RWPE2 (cell line): ENCODE data around the gene CHRM4.

Experiments used
- ATAC-seq: fragments of 200-7000 bp; cut with Tn5 transposase; 3 replicates; pipeline ENCODE4 v1.9.1; 2021; ENCODE audit warnings: low read depth
- DNase-seq: peaks from one replicate; pipeline ENCODE4 v3.0.0-alpha.2; 2020; ENCODE audit warnings: low spot score
- H3K27ac ChIP-seq: fragments of 450-650 bp; 2 replicates; pipeline ENCODE4 v1.5.1; 2017; ENCODE audit warnings: mild to moderate bottlenecking; ENCODE audit not compliant: poor library complexity, severe bottlenecking
- H3K27me3 ChIP-seq: fragments of 250-450 bp; sonication (Bioruptor Pico); 2 replicates; pipeline ENCODE4 v1.5.1; 2021; ENCODE audit warnings: mild to moderate bottlenecking, moderate library complexity; ENCODE audit not compliant: insufficient read depth, poor library complexity, severe bottlenecking
- H3K36me3 ChIP-seq: fragments of 250-450 bp; sonication (Bioruptor Pico); 2 replicates; pipeline ENCODE4 v1.5.1; 2020; ENCODE audit warnings: low read depth, mild to moderate bottlenecking, moderate library complexity
- H3K4me1 ChIP-seq: fragments of 250-450 bp; sonication (Bioruptor Pico); 2 replicates; pipeline ENCODE4 v1.5.1; 2021; ENCODE audit warnings: mild to moderate bottlenecking, moderate library complexity; ENCODE audit not compliant: insufficient read depth, poor library complexity, severe bottlenecking
- H3K4me3 ChIP-seq: fragments of 250-450 bp; sonication (Bioruptor Pico); 2 replicates; pipeline ENCODE4 v1.5.1; 2021; ENCODE audit warnings: mild to moderate bottlenecking, moderate library complexity; ENCODE audit not compliant: severe bottlenecking
- H3K9me3 ChIP-seq: fragments of 250-450 bp; sonication (Bioruptor Pico); 2 replicates; pipeline ENCODE4 v1.5.1; 2021; ENCODE audit warnings: mild to moderate bottlenecking, moderate library complexity; ENCODE audit not compliant: severe bottlenecking
- TF ChIP-seq, protein P1 (sequence below): fragments of 450-650 bp; IDR thresholded peaks from one replicate; pipeline ENCODE4 v1.5.1; 2017; ENCODE audit warnings: mild to moderate bottlenecking, moderate library complexity; ENCODE audit not compliant: poor library complexity, severe bottlenecking

CHRM4 gene

GRCh38 chr11:46386005-46386578 lies 5.5 kb downstream of the CHRM4 start:
- no peak for ATAC-seq
- H3K27me3 ChIP-seq, result peaks cover 29% of the 10 kb centered on the region
- H3K4me3 ChIP-seq, result no peak overlapping the region
- H3K27ac ChIP-seq, result no peak overlapping the region
- DNase-seq, result no peak
- 0 out of 2 replicates have a peak, but pooled peaks cover 7% of the 10 kb centered on the region for H3K36me3 ChIP-seq
- H3K4me1 ChIP-seq, result no peaks in the 10 kb centered on the region
- TF ChIP-seq, protein P1, sequence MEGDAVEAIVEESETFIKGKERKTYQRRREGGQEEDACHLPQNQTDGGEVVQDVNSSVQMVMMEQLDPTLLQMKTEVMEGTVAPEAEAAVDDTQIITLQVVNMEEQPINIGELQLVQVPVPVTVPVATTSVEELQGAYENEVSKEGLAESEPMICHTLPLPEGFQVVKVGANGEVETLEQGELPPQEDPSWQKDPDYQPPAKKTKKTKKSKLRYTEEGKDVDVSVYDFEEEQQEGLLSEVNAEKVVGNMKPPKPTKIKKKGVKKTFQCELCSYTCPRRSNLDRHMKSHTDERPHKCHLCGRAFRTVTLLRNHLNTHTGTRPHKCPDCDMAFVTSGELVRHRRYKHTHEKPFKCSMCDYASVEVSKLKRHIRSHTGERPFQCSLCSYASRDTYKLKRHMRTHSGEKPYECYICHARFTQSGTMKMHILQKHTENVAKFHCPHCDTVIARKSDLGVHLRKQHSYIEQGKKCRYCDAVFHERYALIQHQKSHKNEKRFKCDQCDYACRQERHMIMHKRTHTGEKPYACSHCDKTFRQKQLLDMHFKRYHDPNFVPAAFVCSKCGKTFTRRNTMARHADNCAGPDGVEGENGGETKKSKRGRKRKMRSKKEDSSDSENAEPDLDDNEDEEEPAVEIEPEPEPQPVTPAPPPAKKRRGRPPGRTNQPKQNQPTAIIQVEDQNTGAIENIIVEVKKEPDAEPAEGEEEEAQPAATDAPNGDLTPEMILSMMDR, result no peak
- no peaks in the 10 kb centered on the region for H3K9me3 ChIP-seq

- ATAC-seq, result no peak
- TF ChIP-seq, protein P1, result no peak
- Histone ChIP-seq H3K27me3 (peaks cover 22% of the 10 kb centered on the region), H3K4me1 (no peaks in the 10 kb centered on the region), H3K4me3 (no peak overlapping the region), H3K9me3 (no peaks in the 10 kb centered on the region), H3K27ac (no peak overlapping the region), H3K36me3 (0 out of 2 replicates have a peak, but pooled peaks cover 7% of the 10 kb centered on the region)
- peak; percentile 60 for DNase-seq
Observed at GRCh38 chr11:46385169-46386004, 6.2 kb downstream of the CHRM4 start.

DNA sequence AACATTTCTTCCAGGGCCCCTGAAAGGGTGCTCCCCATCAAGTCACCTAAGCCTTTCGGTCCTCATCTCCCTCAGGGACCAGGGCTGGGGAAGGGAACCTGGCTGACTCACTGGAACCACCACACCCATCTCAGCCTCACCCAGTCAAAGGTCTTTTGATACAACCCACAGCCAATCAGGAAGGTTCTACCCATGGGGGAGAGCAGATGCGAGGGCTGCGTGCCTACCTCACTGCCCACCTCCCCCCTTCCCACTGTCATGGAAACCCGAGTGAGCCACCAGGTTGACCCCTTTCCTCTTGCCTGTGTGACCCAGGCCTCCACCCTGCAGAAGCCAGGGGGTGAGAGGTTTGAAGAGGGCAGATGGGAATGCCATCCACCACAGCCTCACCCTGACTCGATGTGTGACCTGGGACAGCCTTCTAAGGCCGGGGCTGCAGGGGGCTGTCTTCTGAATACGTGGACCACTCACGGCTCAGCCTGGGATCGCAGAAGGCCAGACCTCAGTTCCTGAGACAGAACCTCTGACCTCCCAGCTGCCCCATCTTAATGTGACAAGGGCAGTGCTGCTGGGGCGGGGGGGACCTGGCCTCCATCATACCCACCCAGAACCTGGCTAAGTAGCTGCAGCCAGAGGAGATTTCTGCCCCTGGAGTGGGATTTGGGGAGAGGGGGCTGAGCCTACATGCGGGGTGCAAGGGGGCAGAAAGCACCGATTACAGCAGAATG lies 7.4 kb downstream of the CHRM4 start:
- no peaks in the 10 kb centered on the region for H3K9me3 ChIP-seq
- DNase-seq, result peak; percentile 51
- H3K27me3 ChIP-seq, result peaks cover 9% of the 10 kb centered on the region
- no peak overlapping the region for H3K4me3 ChIP-seq
- no peak; the same call in 2 of the 3 replicates for ATAC-seq
- TF ChIP-seq, protein P1, result no peak
- H3K4me1 ChIP-seq, result no peaks in the 10 kb centered on the region
- H3K27ac ChIP-seq, result no peak overlapping the region
- H3K36me3 ChIP-seq, result 0 out of 2 replicates have a peak, but pooled peaks cover 7% of the 10 kb centered on the region

DNA sequence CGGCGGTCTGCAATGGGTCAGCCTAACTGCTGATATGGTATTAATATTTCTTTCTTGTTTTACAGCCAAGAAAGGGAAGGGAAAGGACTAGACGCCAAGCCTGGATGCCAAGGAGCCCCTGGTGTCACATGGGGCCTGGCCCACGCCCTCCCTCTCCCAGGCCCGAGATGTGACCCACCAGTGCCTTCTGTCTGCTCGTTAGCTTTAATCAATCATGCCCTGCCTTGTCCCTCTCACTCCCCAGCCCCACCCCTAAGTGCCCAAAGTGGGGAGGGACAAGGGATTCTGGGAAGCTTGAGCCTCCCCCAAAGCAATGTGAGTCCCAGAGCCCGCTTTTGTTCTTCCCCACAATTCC lies 8.2 kb downstream of the CHRM4 start:
- Histone ChIP-seq H3K27ac (no peak overlapping the region), H3K36me3 (0 out of 2 replicates have a peak, but pooled peaks cover 7% of the 10 kb centered on the region), H3K4me1 (no peaks in the 10 kb centered on the region), H3K9me3 (no peaks in the 10 kb centered on the region), H3K4me3 (no peak overlapping the region), H3K27me3 (peaks cover 2% of the 10 kb centered on the region)
- TF ChIP-seq, protein P1, result peak; percentile 32
- DNase-seq, result no peak
- no peak for ATAC-seq
